HepG2 (cell line): ENCODE measurements around the gene SLC25A11. TPM values are rescaled to one million over a fixed set of nuclear protein-coding genes. Genes with fewer than 3 reads are reported as not detected.
A peak's percentile ranks its signal among the peaks of the same experiment; 100 is the strongest.

ENCODE experiments used
- CHD4 ChIP-seq: fragments of 200-600 bp; sonication (generic); IDR thresholded peaks from 2 replicates; pipeline ENCODE4 v1.7.0; 2017; ENCODE audit warnings: mild to moderate bottlenecking, low read length, borderline replicate concordance
- IRF2 ChIP-seq: IDR thresholded peaks from 2 replicates; pipeline ENCODE4 v1.6.1; 2018; ENCODE audit warnings: missing genetic modification reagents, missing compliant biosample characterization
- NBN ChIP-seq: fragments of 450-650 bp; conservative IDR thresholded peaks from 2 replicates; pipeline ENCODE4 v1.6.1; 2017
- NFYC ChIP-seq: IDR thresholded peaks from 2 replicates; pipeline ENCODE4 v1.6.1; 2016; ENCODE audit warnings: missing genetic modification reagents, missing compliant biosample characterization
- REPIN1 ChIP-seq: sonication (generic); formaldehyde crosslinking; IDR thresholded peaks from 2 replicates; pipeline ENCODE4 v1.8.0; 2022; ENCODE audit warnings: missing genetic modification reagents, low read depth, mild to moderate bottlenecking, borderline replicate concordance
- TBP ChIP-seq: sonication (generic); formaldehyde crosslinking; IDR thresholded peaks from 2 replicates; pipeline ENCODE4 v1.5.0; 2020; ENCODE audit warnings: missing genetic modification reagents
- ZFP62 ChIP-seq: sonication (generic); formaldehyde crosslinking; IDR thresholded peaks from 2 replicates; pipeline ENCODE4 v1.4.0; 2020; ENCODE audit warnings: missing genetic modification reagents
- ZNF207 ChIP-seq: fragments of 450-650 bp; IDR thresholded peaks from 2 replicates; pipeline ENCODE4 v1.6.1; 2016; ENCODE audit warnings: antibody characterized with exemption, borderline replicate concordance
- ZNF335 ChIP-seq: sonication (generic); formaldehyde crosslinking; IDR thresholded peaks from 2 replicates; pipeline ENCODE4 v1.4.0; 2020; ENCODE audit warnings: missing genetic modification reagents
- ZNF552 ChIP-seq: sonication (generic); formaldehyde crosslinking; IDR thresholded peaks from 2 replicates; pipeline ENCODE4 v1.9.0; 2022; ENCODE audit warnings: missing genetic modification reagents, mild to moderate bottlenecking, borderline replicate concordance
- ZNF615 ChIP-seq: sonication (generic); formaldehyde crosslinking; IDR thresholded peaks from 2 replicates; pipeline ENCODE4 v1.5.0; 2020; ENCODE audit warnings: mild to moderate bottlenecking, missing genetic modification reagents, borderline replicate concordance
- polyA plus RNA-seq, 8 experiments: library from polyadenylated mRNA; depleted of rRNA in 3 of 8; stranded (reverse) in 7 of 8; unstranded in 1 of 8; fragments of >200 nt; fragmentation: Illumina TruSeq in 4 of 8; extraction: Trizol in 4 of 8; gene quantifications; 2 replicates each; pipeline versions ENCODE4 v1.2.1 to v1.2.3, GENCODE V29; 2011 to 2016; ENCODE audit warnings: low read depth in 4 of 8, missing spikeins in 1 of 8, mixed read lengths in 1 of 8; ENCODE audit not compliant: insufficient read depth in 1 of 8
- total RNA-seq, 5 experiments: library from RNA; depleted of rRNA; stranded (reverse); fragments of >200 nt; fragmentation: Illumina TruSeq; extraction: Trizol; gene quantifications; 2 replicates each; pipeline ENCODE4 v1.2.3, GENCODE V29; 2016; ENCODE audit warnings: low read depth in 1 of 5
- TF ChIP-seq, protein P1 (sequence below), 2 experiments: fragments of 450-650 bp in 1 of 2; sonication (generic) in 1 of 2; formaldehyde crosslinking in 1 of 2; IDR thresholded peaks; 2 replicates each; pipeline versions ENCODE4 v1.6.1 to v1.8.0; 2016 to 2022; ENCODE audit warnings: antibody characterized with exemption in 1 of 2, mild to moderate bottlenecking in 1 of 2, missing genetic modification reagents in 1 of 2
- TF ChIP-seq, protein P2 (sequence below): sonication (generic); formaldehyde crosslinking; IDR thresholded peaks from 2 replicates; pipeline ENCODE4 v1.5.0; 2020; ENCODE audit warnings: missing genetic modification reagents
- TF ChIP-seq, protein P3 (sequence below): sonication (generic); formaldehyde crosslinking; IDR thresholded peaks from 2 replicates; pipeline ENCODE4 v1.9.0; 2021; ENCODE audit warnings: missing genetic modification reagents, mild to moderate bottlenecking, borderline replicate concordance
- TF ChIP-seq, protein P4 (sequence below): IDR thresholded peaks from 2 replicates; pipeline ENCODE4 v1.6.1; 2016; ENCODE audit warnings: missing biosample characterization, missing genetic modification reagents, low read depth

SLC25A11 gene
- total and polyA plus RNA-seq, 2 of the 13 experiments (the other 11 are each of a cell fraction or from before 2014, with no cell fraction given): 35.4 to 47.2 TPM

DNA sequence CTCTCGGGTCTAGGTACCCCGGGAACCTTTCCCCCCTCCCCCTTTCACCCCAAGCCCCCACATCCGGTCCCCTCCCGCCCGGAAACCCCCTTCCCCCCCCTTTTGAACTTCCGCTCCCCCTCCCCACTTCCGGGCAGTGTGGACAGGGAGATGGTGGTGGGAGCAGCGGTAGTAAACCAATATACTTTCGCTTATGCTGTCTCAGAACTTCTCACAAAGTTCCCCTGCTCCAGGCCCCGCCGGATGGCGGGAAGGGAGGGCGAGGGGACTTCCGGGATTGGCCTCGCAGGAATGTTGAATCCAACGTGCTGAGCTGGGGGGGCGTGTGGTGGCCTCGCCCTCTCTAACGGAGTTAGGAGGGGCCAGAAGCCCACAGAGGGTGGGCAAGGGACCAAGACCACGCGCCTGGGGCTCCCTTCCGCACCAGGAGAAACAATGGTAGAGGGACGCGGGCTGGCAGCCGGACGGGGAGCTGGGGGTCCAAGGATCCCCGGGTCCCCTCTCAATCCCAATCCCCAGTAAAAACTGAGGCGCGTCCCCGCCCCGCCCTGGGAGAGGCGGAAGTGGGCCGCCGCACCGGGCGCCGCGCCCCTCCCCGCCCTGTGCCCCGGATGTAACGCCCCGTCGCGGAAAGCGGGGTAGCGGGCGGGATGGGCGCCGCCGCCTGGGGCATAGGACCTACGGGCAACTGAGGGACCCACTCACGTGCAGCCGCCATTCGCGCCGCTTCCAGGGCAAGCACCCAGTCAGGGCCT is 7.7 kb upstream of the SLC25A11 start (continued):
- TF ChIP-seq, protein P1, sequence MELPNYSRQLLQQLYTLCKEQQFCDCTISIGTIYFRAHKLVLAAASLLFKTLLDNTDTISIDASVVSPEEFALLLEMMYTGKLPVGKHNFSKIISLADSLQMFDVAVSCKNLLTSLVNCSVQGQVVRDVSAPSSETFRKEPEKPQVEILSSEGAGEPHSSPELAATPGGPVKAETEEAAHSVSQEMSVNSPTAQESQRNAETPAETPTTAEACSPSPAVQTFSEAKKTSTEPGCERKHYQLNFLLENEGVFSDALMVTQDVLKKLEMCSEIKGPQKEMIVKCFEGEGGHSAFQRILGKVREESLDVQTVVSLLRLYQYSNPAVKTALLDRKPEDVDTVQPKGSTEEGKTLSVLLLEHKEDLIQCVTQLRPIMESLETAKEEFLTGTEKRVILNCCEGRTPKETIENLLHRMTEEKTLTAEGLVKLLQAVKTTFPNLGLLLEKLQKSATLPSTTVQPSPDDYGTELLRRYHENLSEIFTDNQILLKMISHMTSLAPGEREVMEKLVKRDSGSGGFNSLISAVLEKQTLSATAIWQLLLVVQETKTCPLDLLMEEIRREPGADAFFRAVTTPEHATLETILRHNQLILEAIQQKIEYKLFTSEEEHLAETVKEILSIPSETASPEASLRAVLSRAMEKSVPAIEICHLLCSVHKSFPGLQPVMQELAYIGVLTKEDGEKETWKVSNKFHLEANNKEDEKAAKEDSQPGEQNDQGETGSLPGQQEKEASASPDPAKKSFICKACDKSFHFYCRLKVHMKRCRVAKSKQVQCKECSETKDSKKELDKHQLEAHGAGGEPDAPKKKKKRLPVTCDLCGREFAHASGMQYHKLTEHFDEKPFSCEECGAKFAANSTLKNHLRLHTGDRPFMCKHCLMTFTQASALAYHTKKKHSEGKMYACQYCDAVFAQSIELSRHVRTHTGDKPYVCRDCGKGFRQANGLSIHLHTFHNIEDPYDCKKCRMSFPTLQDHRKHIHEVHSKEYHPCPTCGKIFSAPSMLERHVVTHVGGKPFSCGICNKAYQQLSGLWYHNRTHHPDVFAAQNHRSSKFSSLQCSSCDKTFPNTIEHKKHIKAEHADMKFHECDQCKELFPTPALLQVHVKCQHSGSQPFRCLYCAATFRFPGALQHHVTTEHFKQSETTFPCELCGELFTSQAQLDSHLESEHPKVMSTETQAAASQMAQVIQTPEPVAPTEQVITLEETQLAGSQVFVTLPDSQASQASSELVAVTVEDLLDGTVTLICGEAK (IDR thresholded peaks at IDR 0.05): no peak
- TF ChIP-seq, protein P1 (CRISPR knock-in tag; IDR thresholded peaks at IDR 0.05): 0 out of 2 replicates have a peak, but pooled peaks have one; percentile 5
- TF ChIP-seq, protein P2, sequence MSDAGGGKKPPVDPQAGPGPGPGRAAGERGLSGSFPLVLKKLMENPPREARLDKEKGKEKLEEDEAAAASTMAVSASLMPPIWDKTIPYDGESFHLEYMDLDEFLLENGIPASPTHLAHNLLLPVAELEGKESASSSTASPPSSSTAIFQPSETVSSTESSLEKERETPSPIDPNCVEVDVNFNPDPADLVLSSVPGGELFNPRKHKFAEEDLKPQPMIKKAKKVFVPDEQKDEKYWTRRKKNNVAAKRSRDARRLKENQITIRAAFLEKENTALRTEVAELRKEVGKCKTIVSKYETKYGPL (CRISPR knock-in tag): 0 out of 2 replicates have a peak, but pooled peaks have one; percentile 3
- TF ChIP-seq IRF2 (CRISPR knock-in tag): 0 out of 2 replicates have a peak, but pooled peaks have one; percentile 8
- no peak for TF ChIP-seq ZFP62 (CRISPR knock-in tag)
- no peak for TF ChIP-seq CHD4
- TF ChIP-seq ZNF552 (CRISPR knock-in tag): no peak
- no peak for TF ChIP-seq ZNF335 (CRISPR knock-in tag)
- TF ChIP-seq ZNF615 (CRISPR knock-in tag): no peak
- TF ChIP-seq, protein P3, sequence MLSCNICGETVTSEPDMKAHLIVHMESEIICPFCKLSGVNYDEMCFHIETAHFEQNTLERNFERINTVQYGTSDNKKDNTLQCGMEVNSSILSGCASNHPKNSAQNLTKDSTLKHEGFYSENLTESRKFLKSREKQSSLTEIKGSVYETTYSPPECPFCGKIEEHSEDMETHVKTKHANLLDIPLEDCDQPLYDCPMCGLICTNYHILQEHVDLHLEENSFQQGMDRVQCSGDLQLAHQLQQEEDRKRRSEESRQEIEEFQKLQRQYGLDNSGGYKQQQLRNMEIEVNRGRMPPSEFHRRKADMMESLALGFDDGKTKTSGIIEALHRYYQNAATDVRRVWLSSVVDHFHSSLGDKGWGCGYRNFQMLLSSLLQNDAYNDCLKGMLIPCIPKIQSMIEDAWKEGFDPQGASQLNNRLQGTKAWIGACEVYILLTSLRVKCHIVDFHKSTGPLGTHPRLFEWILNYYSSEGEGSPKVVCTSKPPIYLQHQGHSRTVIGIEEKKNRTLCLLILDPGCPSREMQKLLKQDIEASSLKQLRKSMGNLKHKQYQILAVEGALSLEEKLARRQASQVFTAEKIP (CRISPR knock-in tag): no peak
- TF ChIP-seq REPIN1: no peak
- TF ChIP-seq NFYC (CRISPR knock-in tag): no peak
- TF ChIP-seq NBN: no peak
- TF ChIP-seq, protein P4, sequence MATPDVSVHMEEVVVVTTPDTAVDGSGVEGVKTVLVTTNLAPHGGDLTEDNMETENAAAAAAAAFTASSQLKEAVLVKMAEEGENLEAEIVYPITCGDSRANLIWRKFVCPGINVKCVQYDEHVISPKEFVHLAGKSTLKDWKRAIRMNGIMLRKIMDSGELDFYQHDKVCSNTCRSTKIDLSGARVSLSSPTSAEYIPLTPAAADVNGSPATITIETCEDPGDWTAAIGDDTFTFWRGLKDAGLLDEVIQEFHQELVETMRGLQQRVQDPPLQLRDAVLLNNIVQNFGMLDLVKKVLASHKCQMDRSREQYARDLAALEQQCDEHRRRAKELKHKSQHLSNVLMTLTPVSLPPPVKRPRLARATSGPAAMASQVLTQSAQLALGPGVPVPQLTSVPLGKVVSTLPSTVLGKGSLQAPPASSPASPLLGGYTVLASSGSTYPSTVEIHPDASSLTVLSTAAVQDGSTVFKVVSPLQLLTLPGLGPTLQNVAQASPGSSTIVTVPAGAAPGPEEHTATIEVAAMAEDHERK (CRISPR knock-in tag): no peak
- no peak for TF ChIP-seq TBP
- TF ChIP-seq ZNF207: no peak
